A549 (cell line): Measurements from ENCODE around the gene HES6.

Experiments used
- BHLHE40 ChIP-seq: IDR thresholded peaks from 2 replicates; pipeline ENCODE4 v1.6.1; 2012; ENCODE audit warnings: low read depth, low read length, inconsistent platforms
- EP300 ChIP-seq, 2 experiments: fragments of >200 bp; sonication (Bioruptor Twin); formaldehyde crosslinking; IDR thresholded peaks; 2 replicates in 1 of 2; 3 replicates in 1 of 2; pipeline ENCODE4 v1.6.1; 2016 to 2017
- POLR2A ChIP-seq: IDR thresholded peaks from 2 replicates; pipeline ENCODE4 v1.6.1; 2012; ENCODE audit warnings: mild to moderate bottlenecking, low read length
- RAD21 ChIP-seq, 2 experiments: fragments of >200 bp in 1 of 2; sonication (Bioruptor Twin) in 1 of 2; formaldehyde crosslinking in 1 of 2; IDR thresholded peaks in 1 of 2; conservative IDR thresholded peaks in 1 of 2; 2 replicates in 1 of 2; 3 replicates in 1 of 2; pipeline ENCODE4 v1.6.1; 2012 to 2018; ENCODE audit warnings: inconsistent platforms in 1 of 2
- TF ChIP-seq, protein P1 (sequence below): fragments of >200 bp; sonication (Bioruptor Twin); formaldehyde crosslinking; IDR thresholded peaks from 3 replicates; pipeline ENCODE4 v1.5.1; 2016
- TF ChIP-seq, protein P2 (sequence below): IDR thresholded peaks from 2 replicates; pipeline ENCODE4 v1.6.1; 2012
- TF ChIP-seq, protein P3 (sequence below): fragments of 450-650 bp; IDR thresholded peaks from 2 replicates; pipeline ENCODE4 v1.6.1; 2014; ENCODE audit warnings: antibody characterized with exemption

DNA sequence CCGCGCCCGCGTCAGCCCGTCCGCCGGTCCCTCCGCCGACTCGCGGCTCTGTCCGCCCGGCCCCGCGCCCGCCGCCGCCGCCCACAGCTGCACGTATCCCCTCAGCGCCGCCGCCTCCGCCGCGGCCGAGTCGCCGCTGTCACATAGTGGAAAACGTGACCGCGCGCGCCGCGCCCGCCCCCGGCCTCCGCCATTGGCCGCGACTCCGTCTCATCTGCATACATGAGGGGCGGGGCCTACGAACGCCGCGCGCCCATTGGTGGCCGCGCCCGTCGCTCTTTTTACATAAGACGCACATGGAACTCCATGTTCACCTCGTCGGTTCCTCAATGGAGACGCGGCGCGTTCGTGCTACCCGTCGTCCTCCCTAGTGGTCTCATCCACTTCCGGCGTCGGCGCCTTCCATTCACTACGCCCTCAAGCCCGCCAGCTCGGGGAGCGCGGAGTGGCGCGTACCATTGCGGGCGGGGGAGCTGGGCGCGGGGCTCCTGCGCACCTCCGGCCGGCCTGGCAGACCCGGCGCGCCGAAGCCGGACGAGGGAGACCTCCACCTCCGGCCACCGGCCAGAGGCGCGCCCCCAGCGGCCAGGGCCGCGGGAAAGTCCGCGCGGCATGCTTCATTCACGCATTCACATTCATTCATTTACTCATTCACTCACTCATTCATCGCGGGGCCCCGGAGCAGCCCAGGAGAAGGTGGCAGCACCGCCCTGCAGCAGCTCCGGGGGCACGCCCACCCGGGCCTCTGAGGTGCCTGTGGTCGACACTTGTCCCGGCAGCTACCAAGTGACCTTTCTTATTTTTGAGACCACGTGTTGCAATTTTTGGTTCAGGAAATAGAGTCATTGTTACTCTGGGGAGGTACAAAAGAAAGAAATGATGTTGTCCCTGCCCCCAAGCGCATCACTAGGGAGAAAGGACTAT lies 49.1 kb upstream of the HES6 start:
- no peak; a peak in 1 of 5 replicates for TF ChIP-seq RAD21 (conservative IDR thresholded peaks at IDR 0.05 in 1 of 2, IDR thresholded peaks at IDR 0.05 in 1 of 2)
- TF ChIP-seq, protein P1, sequence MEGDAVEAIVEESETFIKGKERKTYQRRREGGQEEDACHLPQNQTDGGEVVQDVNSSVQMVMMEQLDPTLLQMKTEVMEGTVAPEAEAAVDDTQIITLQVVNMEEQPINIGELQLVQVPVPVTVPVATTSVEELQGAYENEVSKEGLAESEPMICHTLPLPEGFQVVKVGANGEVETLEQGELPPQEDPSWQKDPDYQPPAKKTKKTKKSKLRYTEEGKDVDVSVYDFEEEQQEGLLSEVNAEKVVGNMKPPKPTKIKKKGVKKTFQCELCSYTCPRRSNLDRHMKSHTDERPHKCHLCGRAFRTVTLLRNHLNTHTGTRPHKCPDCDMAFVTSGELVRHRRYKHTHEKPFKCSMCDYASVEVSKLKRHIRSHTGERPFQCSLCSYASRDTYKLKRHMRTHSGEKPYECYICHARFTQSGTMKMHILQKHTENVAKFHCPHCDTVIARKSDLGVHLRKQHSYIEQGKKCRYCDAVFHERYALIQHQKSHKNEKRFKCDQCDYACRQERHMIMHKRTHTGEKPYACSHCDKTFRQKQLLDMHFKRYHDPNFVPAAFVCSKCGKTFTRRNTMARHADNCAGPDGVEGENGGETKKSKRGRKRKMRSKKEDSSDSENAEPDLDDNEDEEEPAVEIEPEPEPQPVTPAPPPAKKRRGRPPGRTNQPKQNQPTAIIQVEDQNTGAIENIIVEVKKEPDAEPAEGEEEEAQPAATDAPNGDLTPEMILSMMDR: peak; percentile 37; the same call in 2 of the 3 replicates
- TF ChIP-seq, protein P2, sequence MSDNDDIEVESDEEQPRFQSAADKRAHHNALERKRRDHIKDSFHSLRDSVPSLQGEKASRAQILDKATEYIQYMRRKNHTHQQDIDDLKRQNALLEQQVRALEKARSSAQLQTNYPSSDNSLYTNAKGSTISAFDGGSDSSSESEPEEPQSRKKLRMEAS: peak; percentile 99
- TF ChIP-seq, protein P3, sequence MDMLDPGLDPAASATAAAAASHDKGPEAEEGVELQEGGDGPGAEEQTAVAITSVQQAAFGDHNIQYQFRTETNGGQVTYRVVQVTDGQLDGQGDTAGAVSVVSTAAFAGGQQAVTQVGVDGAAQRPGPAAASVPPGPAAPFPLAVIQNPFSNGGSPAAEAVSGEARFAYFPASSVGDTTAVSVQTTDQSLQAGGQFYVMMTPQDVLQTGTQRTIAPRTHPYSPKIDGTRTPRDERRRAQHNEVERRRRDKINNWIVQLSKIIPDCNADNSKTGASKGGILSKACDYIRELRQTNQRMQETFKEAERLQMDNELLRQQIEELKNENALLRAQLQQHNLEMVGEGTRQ: peak; percentile 44; the same call in 1 of the 2 replicates
- TF ChIP-seq POLR2A: peak; percentile 58; the same call in 1 of the 2 replicates
- TF ChIP-seq EP300 (IDR thresholded peaks at IDR 0.05): no peak
- peak; percentile 82 for TF ChIP-seq BHLHE40
